Measurements from ENCODE around the gene FOXP1. TPM values are rescaled to one million over a fixed set of nuclear protein-coding genes. Genes with fewer than 3 reads are reported as not detected.

FOXP1 gene
- total and polyA plus RNA-seq, 3 donors from 2014 or later, result 37.8 to 105 (median 75.9) TPM

- Histone ChIP-seq H3K27ac (no peak overlapping the region), H3K36me3 (ENCODE audit: low read depth, missing control alignments) (no peaks in the 10 kb centered on the region), H3K9me3 (no peaks in the 10 kb centered on the region), H3K4me3 (no peak overlapping the region), H3K27me3 (no peaks in the 10 kb centered on the region), H3K4me1 (peaks cover 15% of the 10 kb centered on the region)
- intact Hi-C loops (cut with DNase I; ENCODE audit: low total_unique reads), result no loop called here
- DNase-seq, result no peak
- WGBS, 2 donors, result 82 to 83% methylated on average over 5 of the region's 5 CpGs
- TF ChIP-seq POLR2A (IDR thresholded peaks at IDR 0.05) (no peak), CTCF (IDR thresholded peaks at IDR 0.05) (no peak)
Measured at GRCh38 chr3:71202848-71203533, 380.5 kb downstream of the FOXP1 start.

GRCh38 chr3:71201939-71202338 lies 381.6 kb downstream of the FOXP1 start:
- Histone ChIP-seq H3K4me3 (no peak overlapping the region), H3K4me1 (peaks cover 9% of the 10 kb centered on the region), H3K9me3 (no peaks in the 10 kb centered on the region), H3K27ac (no peak overlapping the region), H3K36me3 (ENCODE audit: low read depth, missing control alignments) (no peaks in the 10 kb centered on the region), H3K27me3 (no peaks in the 10 kb centered on the region)
- 56 to 65% methylated on average over 1 of the region's 1 CpG for WGBS, 2 donors
- peak; percentile 81 for DNase-seq
- intact Hi-C loops (cut with DNase I; ENCODE audit: low total_unique reads), result no loop called here
- no peak for TF ChIP-seq CTCF (IDR thresholded peaks at IDR 0.05)
- no peak for TF ChIP-seq POLR2A (IDR thresholded peaks at IDR 0.05)

GRCh38 chr3:71197841-71198565 lies 385.5 kb downstream of the FOXP1 start:
- H3K27ac ChIP-seq, result no peak overlapping the region
- no peaks in the 10 kb centered on the region for H3K36me3 ChIP-seq (ENCODE audit: low read depth, missing control alignments)
- no peak for TF ChIP-seq CTCF (IDR thresholded peaks at IDR 0.05)
- no peak for TF ChIP-seq POLR2A (IDR thresholded peaks at IDR 0.05)

GRCh38 chr3:71195492-71195891 lies 388.0 kb downstream of the FOXP1 start:
- no peaks in the 10 kb centered on the region for H3K4me1 ChIP-seq
- no peaks in the 10 kb centered on the region for H3K27me3 ChIP-seq
- no peak overlapping the region for H3K27ac ChIP-seq
- H3K4me3 ChIP-seq, result no peak overlapping the region
- no peak for DNase-seq
- TF ChIP-seq CTCF (IDR thresholded peaks at IDR 0.05) (no peak), POLR2A (IDR thresholded peaks at IDR 0.05) (no peak)
- WGBS, 2 donors, result 85 to 91% methylated on average over 5 of the region's 5 CpGs
- intact Hi-C loops (cut with DNase I; ENCODE audit: low total_unique reads), result no loop called here
- no peaks in the 10 kb centered on the region for H3K36me3 ChIP-seq (ENCODE audit: low read depth, missing control alignments)
- H3K9me3 ChIP-seq, result no peaks in the 10 kb centered on the region

More at GRCh38 chr3:71197841-71198565, 385.5 kb downstream of the FOXP1 start:
- intact Hi-C loops (cut with DNase I; ENCODE audit: low total_unique reads), result no loop called here
- H3K9me3 ChIP-seq, result no peaks in the 10 kb centered on the region
- WGBS, 2 donors, result 78 to 87% methylated on average over 21 of the region's 21 CpGs
- no peak overlapping the region for H3K4me3 ChIP-seq
- no peaks in the 10 kb centered on the region for H3K27me3 ChIP-seq
- no peak for DNase-seq
- peaks cover 9% of the 10 kb centered on the region for H3K4me1 ChIP-seq
